Measurements from ENCODE around the gene VWA5B2. TPM values are rescaled to one million over a fixed set of nuclear protein-coding genes. Genes with fewer than 3 reads are reported as not detected.

The VWA5B2 gene
- total RNA-seq, 1 donor from 2014 or later: not detected

GRCh38 chr3:184227481-184227935, 1.9 kb upstream of the VWA5B2 start:
- Histone ChIP-seq H3K36me3 (ENCODE audit: control insufficient read depth, insufficient read depth, low read length) (no peaks in the 10 kb centered on the region), H3K27me3 (ENCODE audit: control insufficient read depth, insufficient read depth, low read length) (peaks cover 34% of the 10 kb centered on the region), H3K4me3 (ENCODE audit: low read depth, low read length) (no peak overlapping the region)
- FAIRE-seq (peak; percentile 7), DNase-seq (ENCODE audit: low read depth) (peak; percentile 33)
- TF ChIP-seq CTCF (IDR thresholded peaks at IDR 0.05; ENCODE audit: insufficient read depth, low read length, severe bottlenecking): peak; percentile 90

- Histone ChIP-seq H3K4me3 (ENCODE audit: low read depth, low read length) (no peak overlapping the region), H3K36me3 (ENCODE audit: control insufficient read depth, insufficient read depth, low read length) (no peaks in the 10 kb centered on the region), H3K27me3 (ENCODE audit: control insufficient read depth, insufficient read depth, low read length) (peaks cover 36% of the 10 kb centered on the region)
- no peak for TF ChIP-seq CTCF (IDR thresholded peaks at IDR 0.05; ENCODE audit: insufficient read depth, low read length, severe bottlenecking)
- peak; percentile 77 for FAIRE-seq
- DNase-seq (ENCODE audit: low read depth): no peak
Observed at GRCh38 chr3:184228376-184229137, 828 bp upstream of the VWA5B2 start.

- no peak overlapping the region for H3K4me3 ChIP-seq (ENCODE audit: low read depth, low read length)
- no peak for DNase-seq (ENCODE audit: low read depth)
- no peak for FAIRE-seq
- no peak for TF ChIP-seq CTCF (IDR thresholded peaks at IDR 0.05; ENCODE audit: insufficient read depth, low read length, severe bottlenecking)
- peaks cover 36% of the 10 kb centered on the region for H3K27me3 ChIP-seq (ENCODE audit: control insufficient read depth, insufficient read depth, low read length)
- H3K36me3 ChIP-seq (ENCODE audit: control insufficient read depth, insufficient read depth, low read length): no peaks in the 10 kb centered on the region
Observed at GRCh38 chr3:184230081-184230602, 757 bp downstream of the VWA5B2 start.

- FAIRE-seq (no peak), DNase-seq (ENCODE audit: low read depth) (peak; percentile 32)
- peaks cover 36% of the 10 kb centered on the region for H3K27me3 ChIP-seq (ENCODE audit: control insufficient read depth, insufficient read depth, low read length)
- no peak overlapping the region for H3K4me3 ChIP-seq (ENCODE audit: low read depth, low read length)
- no peak for TF ChIP-seq CTCF (IDR thresholded peaks at IDR 0.05; ENCODE audit: insufficient read depth, low read length, severe bottlenecking)
- H3K36me3 ChIP-seq (ENCODE audit: control insufficient read depth, insufficient read depth, low read length): no peaks in the 10 kb centered on the region
Observed at GRCh38 chr3:184230603-184231528, 1.5 kb downstream of the VWA5B2 start.

- H3K27me3 ChIP-seq (ENCODE audit: control insufficient read depth, insufficient read depth, low read length): peaks cover 36% of the 10 kb centered on the region
- H3K4me3 ChIP-seq (ENCODE audit: low read depth, low read length): no peak overlapping the region
- FAIRE-seq: no peak
- no peak for TF ChIP-seq CTCF (IDR thresholded peaks at IDR 0.05; ENCODE audit: insufficient read depth, low read length, severe bottlenecking)
- no peaks in the 10 kb centered on the region for H3K36me3 ChIP-seq (ENCODE audit: control insufficient read depth, insufficient read depth, low read length)
- DNase-seq (ENCODE audit: low read depth): no peak
Observed at GRCh38 chr3:184231671-184232070, 2.3 kb downstream of the VWA5B2 start.
